Dermis lymphatic vessel endothelial cell (primary cell): ENCODE results near the gene ADGRB3. TPM values are rescaled to one million over a fixed set of nuclear protein-coding genes. Genes with fewer than 3 reads are reported as not detected.

Experiments
- total RNA-seq: library from RNA; depleted of rRNA; stranded (reverse); fragments of >200 nt; gene quantifications from 2 replicates; pipeline ENCODE4 v1.2.1, GENCODE V29; 2014

ADGRB3 gene
- not detected in 2 replicates for total RNA-seq

GRCh38 chr6:68634726-68635411, at the start of gene ADGRB3:
Gene ADGRB3, plus strand, starts transcription at chr6:68635282. Its CDS starts 3,394 bp downstream, at chr6:68638676.

